Left kidney (tissue), 2 donors: ENCODE measurements around the gene PSMC3. TPM values are rescaled to one million over a fixed set of nuclear protein-coding genes. Genes with fewer than 3 reads are reported as not detected.

ENCODE experiments used
- DNase-seq: peaks from one replicate; pipeline ENCODE4 v3.0.0-alpha.2; 2013
- polyA plus RNA-seq: library from polyadenylated mRNA; unstranded; fragments of 120-200 nt; gene quantifications from one replicate; pipeline ENCODE4 v1.2.1, GENCODE V29; 2013; ENCODE audit not compliant: insufficient read length

The PSMC3 gene
- polyA plus RNA-seq, 1 donor, result 164 TPM

DNA sequence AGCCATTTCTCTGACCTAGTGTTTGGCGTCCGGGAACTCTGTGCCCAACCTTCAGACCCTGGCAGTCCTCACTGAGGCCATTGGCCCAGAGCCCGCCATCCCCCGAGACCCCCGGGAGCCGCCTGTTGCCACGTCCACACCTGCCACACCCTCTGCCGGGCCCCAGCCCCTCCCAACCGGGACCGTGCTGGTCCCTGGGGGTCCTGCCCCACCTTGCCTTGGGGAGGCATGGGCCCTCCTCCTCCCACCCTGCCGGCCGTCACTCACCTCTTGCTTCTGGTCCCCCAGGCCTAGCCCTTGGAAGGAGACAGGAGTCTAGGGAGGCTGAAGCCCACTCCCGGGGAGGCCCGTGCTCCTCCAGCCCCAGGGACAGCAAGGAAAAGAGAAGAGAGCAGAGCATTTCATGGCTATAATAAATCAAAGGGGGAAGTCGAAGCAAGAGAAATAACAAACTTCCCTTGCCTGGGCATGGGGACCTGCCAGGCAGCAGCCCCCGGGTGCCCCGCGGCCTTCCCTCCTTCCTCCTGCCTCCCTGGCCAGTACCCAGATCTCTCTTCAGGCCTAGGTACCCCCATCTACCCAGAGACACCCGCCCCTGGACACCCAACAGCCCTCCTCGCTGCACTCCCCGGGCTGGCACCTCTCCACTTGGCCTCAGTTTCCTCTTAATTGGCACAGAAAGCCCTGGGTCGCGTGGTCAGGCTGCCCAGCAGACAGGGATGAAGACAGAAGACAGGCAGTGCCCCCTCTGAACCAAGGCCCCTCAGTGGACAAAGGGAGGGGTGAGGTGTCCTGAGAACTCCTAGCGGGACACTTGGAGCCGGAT, 30.8 kb downstream of the PSMC3 start:
- no peak for DNase-seq

GRCh38 chr11:47394322-47395222, 31.7 kb downstream of the PSMC3 start:
- DNase-seq, result no peak

- no peak for DNase-seq
These were observed 32.3 kb downstream of the PSMC3 start for GRCh38 chr11:47394050-47394321.

GRCh38 chr11:47393163-47394049, 32.8 kb downstream of the PSMC3 start:
- DNase-seq, result no peak

DNA sequence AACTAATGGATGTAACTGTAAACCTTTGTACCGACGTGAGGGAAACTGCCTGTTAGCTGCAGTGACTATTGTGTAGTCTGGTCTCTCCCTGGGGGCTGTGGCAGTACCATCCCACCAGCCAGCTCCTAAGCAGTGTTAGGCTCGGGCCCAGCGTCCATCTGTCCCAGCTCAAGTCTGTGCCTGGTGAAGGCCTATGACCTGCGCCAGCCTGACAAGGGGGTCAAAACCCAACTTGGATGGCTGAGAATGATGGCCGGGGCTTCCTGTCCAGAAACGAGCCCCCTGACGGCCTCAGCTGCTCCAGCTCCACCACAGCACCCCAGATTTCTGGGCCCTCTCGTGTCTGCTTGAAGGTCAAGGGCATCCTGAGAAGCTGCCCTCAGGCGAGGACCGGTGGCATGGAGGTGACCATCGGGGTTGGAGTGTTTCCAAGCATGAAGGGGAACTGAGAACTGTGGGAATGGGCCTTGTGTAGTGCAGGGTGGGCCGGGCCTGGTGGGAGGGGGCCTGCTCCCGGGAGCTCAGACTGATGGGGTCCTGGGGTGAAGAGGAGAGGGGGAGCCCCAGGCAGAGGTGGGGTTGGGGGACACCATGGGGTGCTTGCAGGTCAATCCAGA, 33.6 kb downstream of the PSMC3 start:
- DNase-seq, result no peak

DNA sequence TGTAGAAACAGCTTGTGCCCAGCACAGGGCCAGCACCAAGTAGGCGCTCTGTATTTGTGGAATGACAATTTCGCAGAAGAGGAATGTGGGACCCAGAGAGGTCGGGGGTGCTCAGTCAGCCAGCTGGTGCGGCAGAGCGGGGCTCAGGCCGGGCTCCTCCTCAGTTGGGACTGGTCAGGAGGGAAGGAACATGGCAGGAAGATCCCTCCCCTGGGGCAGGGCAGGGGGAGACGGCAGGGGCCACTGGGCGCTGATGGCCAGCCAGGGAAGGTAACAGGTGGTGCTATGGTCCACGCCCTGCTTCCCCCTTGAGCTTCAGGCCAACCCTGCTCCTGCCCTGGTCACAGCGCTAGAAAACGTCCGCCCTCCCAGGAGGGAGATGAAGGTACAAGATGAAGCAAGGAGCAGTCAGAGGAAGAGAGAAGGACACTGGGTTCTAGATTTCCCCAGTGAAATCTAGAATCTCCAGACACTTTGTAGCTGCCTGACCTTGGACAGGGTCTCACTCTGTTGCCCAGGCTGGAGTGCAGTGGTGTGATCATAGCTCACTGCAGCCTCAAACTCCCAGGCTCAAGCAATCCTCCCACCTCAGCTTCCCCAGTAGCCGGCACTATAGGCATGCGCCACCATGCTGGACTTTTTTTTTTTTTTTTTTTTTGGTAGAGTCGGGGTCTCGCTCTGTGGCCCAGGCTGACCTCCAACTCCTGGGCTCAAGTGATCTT, 34.4 kb downstream of the PSMC3 start:
- DNase-seq, result no peak

- DNase-seq, result no peak
These were observed 35.1 kb downstream of the PSMC3 start for GRCh38 chr11:47391077-47391583.

- DNase-seq, result no peak
These were observed 35.8 kb downstream of the PSMC3 start for GRCh38 chr11:47390422-47390760.

DNA sequence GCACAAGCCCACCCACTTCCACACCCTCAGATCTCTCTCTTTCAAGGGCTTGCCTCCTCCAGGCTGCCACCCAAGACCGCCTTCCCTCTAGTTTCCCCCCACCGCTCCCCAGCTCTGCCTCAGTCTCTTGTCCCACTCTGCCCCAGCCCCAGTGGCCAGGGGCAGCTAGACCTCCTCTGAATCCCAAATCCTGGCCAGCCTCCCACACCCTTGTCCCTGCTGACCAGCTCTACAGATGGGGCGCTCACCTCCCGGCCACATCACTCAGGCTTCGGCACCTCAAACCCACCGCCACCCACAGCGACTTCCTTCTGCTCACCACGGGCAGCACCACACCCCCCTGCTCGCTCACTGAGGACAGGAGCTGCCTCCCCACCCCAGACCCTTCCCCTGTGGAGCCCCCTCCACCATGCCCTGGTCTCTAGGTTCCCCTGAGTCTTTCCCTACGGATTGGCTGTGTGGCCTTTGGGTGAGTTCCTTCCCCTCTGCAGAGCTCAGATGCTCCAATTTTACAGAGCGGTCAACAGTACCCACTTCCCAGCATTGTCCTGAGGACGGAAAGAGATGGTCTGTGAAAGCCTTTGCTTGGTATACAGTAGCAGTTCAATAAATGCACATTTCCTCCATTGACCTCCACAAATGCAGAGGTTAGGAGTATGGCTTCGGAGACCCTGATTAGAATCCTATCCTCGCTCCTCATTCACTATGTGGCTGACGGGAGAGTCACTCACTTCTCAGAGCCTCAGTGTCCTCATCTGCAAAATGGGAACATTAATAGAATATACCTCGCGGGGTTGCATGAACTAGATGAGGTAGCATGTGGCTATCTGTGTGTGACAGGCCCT, 36.4 kb downstream of the PSMC3 start:
- no peak for DNase-seq

DNA sequence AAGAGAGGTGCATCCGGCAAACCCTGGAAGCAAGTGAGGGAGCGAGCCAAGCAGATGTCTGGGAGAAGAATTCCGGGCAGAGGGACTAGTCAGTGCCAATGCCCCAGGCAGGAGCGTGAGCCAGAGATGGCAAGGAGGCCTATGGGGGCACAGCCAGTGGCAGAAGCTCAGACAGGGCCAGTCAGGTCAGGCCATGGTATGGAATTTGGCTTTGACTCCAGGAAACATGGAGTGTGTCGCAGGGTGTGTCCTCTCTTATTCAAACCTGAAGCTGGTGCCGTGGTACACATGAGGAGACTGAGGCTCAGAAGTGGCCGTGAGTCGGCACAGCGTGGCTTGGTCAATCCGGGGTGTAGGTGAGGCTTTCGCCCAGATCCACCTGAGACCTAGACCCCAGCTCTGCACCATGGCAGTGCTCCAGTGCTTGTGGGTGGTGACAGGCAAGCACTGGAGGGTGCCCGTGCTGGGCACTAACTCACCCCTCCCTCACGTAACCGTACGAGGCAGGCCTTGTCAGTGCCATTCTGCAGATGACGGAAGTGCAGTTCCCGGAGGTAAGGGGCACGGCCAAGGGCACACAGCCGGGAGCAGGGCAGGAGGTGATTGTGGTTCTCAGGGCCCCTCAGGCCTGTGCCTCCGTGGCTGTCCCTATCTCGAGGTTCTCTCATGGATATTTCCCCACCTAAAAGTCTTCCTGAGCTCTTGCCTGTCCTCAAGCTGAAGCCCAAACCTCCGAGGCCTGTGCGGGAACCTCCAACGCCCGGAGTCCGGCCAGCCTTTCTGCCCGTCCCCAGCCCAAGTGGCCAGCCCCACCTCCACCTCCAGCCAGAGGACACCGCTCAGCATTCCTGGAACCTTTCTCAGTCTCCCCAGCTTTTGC, 37.3 kb downstream of the PSMC3 start:
- no peak for DNase-seq

GRCh38 chr11:47387944-47388696, 38.1 kb downstream of the PSMC3 start:
- DNase-seq, result no peak

GRCh38 chr11:47384498-47384897, 41.7 kb downstream of the PSMC3 start:
- no peak for DNase-seq

GRCh38 chr11:47383071-47383470, 43.2 kb downstream of the PSMC3 start:
- DNase-seq, result no peak

DNA sequence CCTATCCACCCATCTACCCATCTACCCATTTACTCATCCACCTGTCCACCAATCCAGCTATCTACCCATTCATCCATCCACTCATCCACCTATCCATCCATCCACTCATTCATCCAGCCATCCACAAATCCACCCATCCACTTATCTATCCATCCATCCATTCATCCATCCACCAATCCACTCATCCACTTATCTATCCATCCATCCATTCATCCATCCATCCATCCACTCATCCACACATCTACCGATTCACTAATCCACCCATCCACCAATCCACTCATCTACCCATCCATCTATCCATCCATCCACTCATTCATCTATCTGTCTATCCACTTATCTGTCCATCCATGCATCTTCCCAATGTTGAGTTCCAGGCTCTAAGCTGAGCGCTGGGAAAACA, 46.2 kb downstream of the PSMC3 start:
- no peak for DNase-seq

DNA sequence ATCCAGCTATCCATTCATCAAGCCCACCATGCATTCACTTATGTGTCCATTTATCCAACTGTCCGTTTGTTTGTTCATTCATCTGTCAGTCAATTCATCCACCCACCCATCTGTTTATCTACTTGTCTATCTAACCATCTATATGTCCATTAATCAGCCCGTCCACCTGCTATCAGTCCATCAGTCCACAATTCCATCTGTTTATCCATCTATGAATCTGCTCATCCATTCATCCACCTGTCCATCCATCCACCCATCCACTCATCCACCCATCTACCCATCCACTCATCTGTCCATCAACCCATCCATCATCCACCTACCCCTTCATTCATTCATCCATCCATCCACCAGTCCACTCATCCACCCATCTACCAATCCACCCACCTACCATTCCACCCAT, 46.9 kb downstream of the PSMC3 start:
- no peak for DNase-seq

- no peak for DNase-seq
These were observed 47.4 kb downstream of the PSMC3 start for GRCh38 chr11:47378836-47379170.

DNA sequence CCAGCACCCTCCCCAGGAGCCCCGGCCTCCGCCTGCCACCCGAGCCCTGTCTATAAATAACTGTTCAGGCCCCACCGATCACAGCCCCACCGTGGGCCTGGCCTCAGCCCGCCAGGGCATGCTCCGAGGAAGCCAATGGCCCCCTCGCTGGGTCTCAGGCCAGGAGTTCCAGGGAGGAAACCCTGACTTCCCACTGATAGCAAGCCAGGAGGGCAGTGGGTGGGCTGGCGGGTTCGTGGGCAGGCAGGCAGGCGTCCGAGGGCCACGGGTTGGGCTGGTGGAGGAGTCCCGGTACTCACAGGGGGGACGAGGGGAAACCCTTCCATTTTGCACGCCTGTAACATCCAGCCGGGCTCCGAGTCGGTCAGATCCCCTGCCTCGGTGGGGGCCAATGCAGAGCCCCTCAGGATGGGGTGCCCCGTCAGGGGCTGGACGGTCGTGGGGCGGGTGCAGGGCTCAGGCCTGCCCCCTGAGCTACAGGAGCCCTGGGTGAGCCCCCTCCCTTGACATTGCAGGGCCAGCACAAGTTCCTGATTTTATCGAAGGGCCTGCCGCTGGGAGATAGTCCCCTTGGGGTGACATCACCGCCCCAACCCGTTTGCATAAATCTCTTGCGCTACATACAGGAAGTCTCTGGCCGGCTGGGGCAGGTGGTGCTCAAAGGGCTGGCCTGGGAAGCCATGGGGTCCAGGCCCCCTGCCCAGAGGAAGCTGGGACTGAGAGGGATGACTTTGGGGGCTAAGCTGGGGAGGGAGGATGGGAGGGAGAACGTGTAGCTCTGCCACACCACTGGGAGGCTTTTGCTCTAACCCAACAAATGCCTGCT, 48.0 kb downstream of the PSMC3 start, which contains the start of gene SPI1:
TSS of gene SPI1 (minus strand) at position 538 of the 826 bp plus-strand sequence. CDS start at position 344, 194 bp downstream.
- no peak for DNase-seq
